ENCODE data around the gene TAF11L11. TPM values are rescaled to one million over a fixed set of nuclear protein-coding genes. Genes with fewer than 3 reads are reported as not detected.

TAF11L11 gene
- total RNA-seq, result not detected in 2 replicates

GRCh38 chr5:17603880-17604279 lies at the start of gene TAF11L11:
TAF11L11 (plus strand) TSS chr5:17604183.

GRCh38 chr5:17585658-17586057 lies 18.3 kb upstream of the TAF11L11 start, which contains the start of gene TAF11L7:
TAF11L7 (minus strand) TSS chr5:17585758.

GRCh38 chr5:17590860-17591259 lies 13.1 kb upstream of the TAF11L11 start, which contains the start of gene TAF11L8:
TAF11L8 (minus strand) TSS chr5:17590960.

GRCh38 chr5:17594255-17594654 lies 9.7 kb upstream of the TAF11L11 start, which contains the start of gene TAF11L9:
TAF11L9 (minus strand) TSS chr5:17594394.

GRCh38 chr5:17597728-17598127 lies 6.3 kb upstream of the TAF11L11 start, which contains the start of gene TAF11L10:
TAF11L10 (minus strand) TSS chr5:17597828.

GRCh38 chr5:17610092-17610491 lies 6.1 kb downstream of the TAF11L11 start, which contains the start of gene TAF11L12:
TAF11L12 (plus strand) TSS chr5:17610392.

GRCh38 chr5:17631788-17632187 lies 27.8 kb downstream of the TAF11L11 start, which contains the start of gene TAF11L13:
TAF11L13 (plus strand) TSS chr5:17632088.

GRCh38 chr5:17634160-17634559 lies 30.2 kb downstream of the TAF11L11 start, which contains the start of gene TAF11L14:
TAF11L14 (plus strand) TSS chr5:17634460.

Other genes with a start within 250 kb of the TAF11L11 start
- not detected in 2 replicates for gene TAF11L2, start 106.0 kb upstream of the TAF11L11 start, total RNA-seq
- not detected in 2 replicates for gene TAF11L3, start 85.8 kb upstream of the TAF11L11 start, total RNA-seq
- gene TAF11L4, start 82.4 kb upstream of the TAF11L11 start, total RNA-seq, result not detected in 2 replicates
- gene TAF11L5, start 78.9 kb upstream of the TAF11L11 start, total RNA-seq, result not detected in 2 replicates
- not detected in 2 replicates for gene TAF11L6, start 75.5 kb upstream of the TAF11L11 start, total RNA-seq
- gene TAF11L7, start 18.4 kb upstream of the TAF11L11 start, total RNA-seq, result not detected in 2 replicates
- gene TAF11L8, start 13.2 kb upstream of the TAF11L11 start, total RNA-seq, result not detected in 2 replicates
- not detected in 2 replicates for gene TAF11L9, start 9.8 kb upstream of the TAF11L11 start, total RNA-seq
- gene TAF11L10, start 6.4 kb upstream of the TAF11L11 start, total RNA-seq, result not detected in 2 replicates
- gene TAF11L12, start 6.2 kb downstream of the TAF11L11 start, total RNA-seq, result not detected in 2 replicates
- gene TAF11L13, start 27.9 kb downstream of the TAF11L11 start, total RNA-seq, result not detected in 2 replicates
- not detected in 2 replicates for gene TAF11L14, start 30.3 kb downstream of the TAF11L11 start, total RNA-seq